ENCODE data around the gene TP53I13. TPM values are rescaled to one million over a fixed set of nuclear protein-coding genes. Genes with fewer than 3 reads are reported as not detected.
A peak's percentile ranks its signal among the peaks of the same experiment; 100 is the strongest.

The TP53I13 gene
- total and polyA plus RNA-seq, 3 donors from 2014 or later = 72.3 to 89.6 (median 86.3) TPM

- Histone ChIP-seq H3K4me3 (peak overlapping the region; percentile 63 to 69), H3K9me3 (no peaks in the 10 kb centered on the region), H3K27me3 (no peaks in the 10 kb centered on the region), H3K36me3 (ENCODE audit: low read depth, missing control alignments) (no peaks in the 10 kb centered on the region), H3K27ac (peak overlapping the region in 1 of 2 donors; percentile 41), H3K4me1 (peaks cover 72% of the 10 kb centered on the region)
- TF ChIP-seq CTCF (IDR thresholded peaks at IDR 0.05) = no peak
- TF ChIP-seq POLR2A (IDR thresholded peaks at IDR 0.05) = no peak
- 3 to 4% methylated on average over 7 to 50 of the region's 64 CpGs for WGBS, 2 donors
- no peak for DNase-seq
- intact Hi-C loops (cut with DNase I; ENCODE audit: low total_unique reads) = no loop called here
These were observed 25.4 kb downstream of the TP53I13 start for GRCh38 chr17:29593591-29594518.

GRCh38 chr17:29594519-29595090 is 26.1 kb downstream of the TP53I13 start:
- no peaks in the 10 kb centered on the region for H3K27me3 ChIP-seq
- peaks cover 73% of the 10 kb centered on the region for H3K4me1 ChIP-seq
- intact Hi-C loops (cut with DNase I; ENCODE audit: low total_unique reads) = no loop called here
- 81 to 84% methylated on average over 9 to 11 of the region's 11 CpGs for WGBS, 2 donors
- H3K36me3 ChIP-seq (ENCODE audit: low read depth, missing control alignments) = no peaks in the 10 kb centered on the region
- no peak for DNase-seq
- H3K4me3 ChIP-seq = peak overlapping the region in 1 of 2 donors; percentile 69
- peak overlapping the region in 1 of 2 donors; percentile 41 for H3K27ac ChIP-seq
- no peaks in the 10 kb centered on the region for H3K9me3 ChIP-seq
- TF ChIP-seq POLR2A (IDR thresholded peaks at IDR 0.05) (no peak), CTCF (IDR thresholded peaks at IDR 0.05) (no peak)

GRCh38 chr17:29595107-29595942 is 26.8 kb downstream of the TP53I13 start:
- Histone ChIP-seq H3K27ac (no peak overlapping the region), H3K27me3 (no peaks in the 10 kb centered on the region), H3K4me1 (peaks cover 67% of the 10 kb centered on the region), H3K36me3 (ENCODE audit: low read depth, missing control alignments) (no peaks in the 10 kb centered on the region), H3K9me3 (no peaks in the 10 kb centered on the region), H3K4me3 (no peak overlapping the region)
- intact Hi-C loops (cut with DNase I; ENCODE audit: low total_unique reads) = no loop called here
- WGBS, 2 donors = 57 to 61% methylated on average over 6 to 7 of the region's 7 CpGs
- TF ChIP-seq CTCF (IDR thresholded peaks at IDR 0.05) (no peak), POLR2A (IDR thresholded peaks at IDR 0.05) (no peak)
- DNase-seq = no peak

- Histone ChIP-seq H3K27me3 (no peaks in the 10 kb centered on the region), H3K9me3 (no peaks in the 10 kb centered on the region), H3K4me3 (no peak overlapping the region), H3K36me3 (ENCODE audit: low read depth, missing control alignments) (no peaks in the 10 kb centered on the region), H3K4me1 (peaks cover 59% of the 10 kb centered on the region), H3K27ac (peak overlapping the region; percentile 13 to 45)
- DNase-seq = no peak
- intact Hi-C loops (cut with DNase I; ENCODE audit: low total_unique reads) = no loop called here
- no peak for TF ChIP-seq POLR2A (IDR thresholded peaks at IDR 0.05)
- TF ChIP-seq CTCF (IDR thresholded peaks at IDR 0.05) = no peak
- WGBS, 2 donors = 67 to 72% methylated on average over 7 to 12 of the region's 12 CpGs
These were observed 27.7 kb downstream of the TP53I13 start for GRCh38 chr17:29595943-29596774.
